Adipose tissue (tissue), 3 donors: ENCODE data around the gene ANO5. TPM values are rescaled to one million over a fixed set of nuclear protein-coding genes. Genes with fewer than 3 reads are reported as not detected.

Experiments
- H3K27ac ChIP-seq: one replicate; pipeline ENCODE4 v1.5.1; 2013; ENCODE audit warnings: low read depth, low read length
- WGBS, 3 donors: extraction: QIAGEN DNeasy Blood & Tissue Kit; methylation state at CpG; one replicate each; pipeline ENCODE4 v1.1.7; 2013; 5-methylcytosine and 5-hydroxymethylcytosine counted together
- polyA plus RNA-seq, 3 donors: library from polyadenylated mRNA; stranded (reverse); fragments of 200-250 nt; gene quantifications; one replicate each; pipeline ENCODE4 v1.2.3, GENCODE V29; 2013
- donor health status: healthy with polysubstance abuse.
- donor health status: Bipolar disorder and iron deficiency.
- donor health status: healthy.

The ANO5 gene
- under 1 TPM; under 0.01 to 0.99 (median 0.48) TPM for polyA plus RNA-seq

DNA sequence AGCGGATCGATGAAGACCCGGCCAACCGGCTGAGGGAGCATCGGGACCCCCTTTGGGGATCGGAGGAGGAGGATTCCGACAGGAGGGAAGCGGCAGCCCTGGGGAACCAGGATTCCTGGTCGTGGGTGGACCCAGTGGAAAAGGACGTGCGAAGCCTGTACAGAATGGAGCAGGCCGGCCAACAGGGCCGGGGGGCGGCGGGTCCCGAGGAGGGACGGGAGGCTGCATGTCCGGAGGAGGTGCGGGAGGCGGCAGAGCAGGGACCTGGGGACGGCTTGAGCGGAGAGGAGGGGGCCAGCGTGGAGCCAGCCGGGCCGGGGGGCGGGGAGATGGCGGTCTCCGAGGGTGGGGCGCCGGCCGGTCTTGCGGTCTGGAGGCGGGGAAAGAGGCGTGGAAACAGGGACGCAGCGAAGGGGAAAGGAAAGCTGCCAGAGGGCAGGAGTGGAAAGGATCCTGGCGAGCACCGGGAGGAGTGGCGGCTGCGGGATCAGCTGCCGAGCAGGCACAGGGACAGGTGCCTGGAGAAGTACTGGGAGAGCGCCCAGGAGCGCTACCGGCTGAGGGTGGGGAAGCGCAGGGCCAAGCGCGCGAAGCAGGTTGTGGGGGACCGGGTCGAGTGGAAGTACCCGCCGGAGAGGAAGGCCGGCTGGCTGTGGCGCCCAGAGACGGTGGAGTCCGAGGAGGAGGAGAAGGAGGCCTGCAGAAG is at the start of gene ANO5:
Gene ANO5 (plus strand): TSS at position 444 of the 706 bp plus-strand sequence. CDS start 408 bp downstream, outside the sequence.
- no peak within 1 kb of the TSS for H3K27ac ChIP-seq
- 1 to 2% (median 1%) methylated on average over 54 to 56 of the region's 56 CpGs for WGBS, 3 donors

DNA sequence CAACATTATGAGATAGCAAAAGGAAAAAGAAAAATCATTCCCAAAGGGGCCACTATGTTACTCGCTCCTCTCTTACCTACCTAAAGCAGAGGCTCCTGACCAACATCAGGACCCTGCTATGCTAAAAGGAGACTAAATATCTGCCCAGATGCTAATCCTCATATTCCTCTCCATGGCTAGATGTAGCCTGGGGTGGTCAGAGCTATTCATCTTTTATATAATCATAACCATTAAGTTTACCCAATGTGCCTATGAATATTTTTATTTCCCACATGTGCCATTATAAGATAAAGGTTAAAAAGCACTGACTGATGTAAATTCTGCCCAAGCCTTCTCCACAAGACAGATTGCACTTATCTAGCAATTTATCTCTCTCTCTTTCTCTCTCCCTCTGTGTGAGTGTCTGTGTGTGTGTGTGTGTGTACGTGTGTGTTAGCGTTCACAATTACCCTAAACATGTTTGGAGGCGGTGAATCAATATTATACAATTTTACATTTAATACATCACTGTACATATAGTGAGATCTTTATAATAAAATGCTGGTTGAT is 41.2 kb upstream of the ANO5 start:
- no peak overlapping the region for H3K27ac ChIP-seq
- 90 to 94% (median 94%) methylated on average over 4 of the region's 4 CpGs for WGBS, 3 donors

DNA sequence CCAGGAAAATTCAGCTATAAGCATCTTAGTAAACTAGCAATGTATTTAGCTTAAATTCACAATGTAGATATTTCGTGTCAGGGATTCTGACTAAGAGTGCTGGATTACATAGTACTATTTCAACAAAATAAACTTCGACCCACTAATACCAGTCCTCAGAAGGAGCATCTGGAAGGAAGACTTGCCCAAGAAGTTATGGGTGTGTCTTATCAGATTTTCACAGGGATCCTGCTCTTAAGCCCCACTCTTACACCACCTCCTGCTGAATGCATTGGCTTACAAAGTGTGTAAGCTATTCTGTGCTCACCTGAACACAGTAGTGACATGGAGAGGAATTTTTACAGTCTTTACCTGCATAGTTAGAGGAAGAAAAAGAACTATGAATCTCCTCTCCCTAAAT is 35.4 kb upstream of the ANO5 start:
- 62 to 83% (median 74%) methylated on average over 2 of the region's 2 CpGs for WGBS, 3 donors
- H3K27ac ChIP-seq, result no peak overlapping the region

DNA sequence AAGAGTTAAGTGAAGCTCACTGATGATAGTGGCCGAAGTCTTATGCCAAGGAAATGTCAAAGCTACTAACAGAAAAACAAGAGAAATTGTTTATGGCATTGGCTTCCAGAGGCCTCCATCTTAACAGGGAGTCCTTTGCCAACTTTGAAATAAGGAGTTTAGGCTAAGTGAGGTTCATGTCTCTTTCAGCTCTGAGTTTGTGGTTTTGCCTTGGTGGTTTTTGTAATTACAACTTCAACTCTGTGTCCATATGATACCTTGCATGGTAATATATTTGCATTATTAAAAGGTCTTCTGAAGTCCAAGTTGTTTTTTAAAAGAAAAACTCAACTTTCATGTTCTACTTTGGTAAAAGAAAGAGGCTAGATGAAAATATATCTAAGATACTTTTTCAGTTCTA is 31.4 kb upstream of the ANO5 start:
- 46 to 57% (median 54%) methylated on average over 1 of the region's 1 CpG for WGBS, 3 donors
- H3K27ac ChIP-seq, result no peak overlapping the region

- no peak overlapping the region for H3K27ac ChIP-seq
- WGBS, 3 donors, result 48 to 84% (median 62%) methylated on average over 3 of the region's 3 CpGs
Observed at GRCh38 chr11:22162756-22163155, 30.1 kb upstream of the ANO5 start.

DNA sequence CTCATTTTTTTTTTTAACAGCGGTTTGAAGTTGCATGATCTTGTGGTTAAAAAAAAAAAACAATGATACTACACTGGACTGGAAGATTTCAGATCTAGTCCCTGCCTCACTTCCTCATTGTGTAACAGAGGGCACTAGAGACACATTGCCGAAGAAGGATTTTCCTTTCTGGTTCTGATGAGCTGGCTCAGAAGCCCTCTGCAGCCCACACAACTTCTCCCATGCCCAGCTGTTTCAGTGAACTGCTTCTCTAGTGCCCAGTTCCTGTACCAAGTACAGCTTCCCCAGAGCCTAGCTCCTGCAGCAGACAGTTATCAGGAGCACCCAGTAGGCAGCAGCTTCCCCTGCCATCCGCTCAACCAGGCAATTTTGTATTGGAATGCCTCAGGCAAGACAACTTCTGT is 29.5 kb upstream of the ANO5 start:
- H3K27ac ChIP-seq, result no peak overlapping the region
- 36 to 62% (median 48%) methylated on average over 3 of the region's 3 CpGs for WGBS, 3 donors

DNA sequence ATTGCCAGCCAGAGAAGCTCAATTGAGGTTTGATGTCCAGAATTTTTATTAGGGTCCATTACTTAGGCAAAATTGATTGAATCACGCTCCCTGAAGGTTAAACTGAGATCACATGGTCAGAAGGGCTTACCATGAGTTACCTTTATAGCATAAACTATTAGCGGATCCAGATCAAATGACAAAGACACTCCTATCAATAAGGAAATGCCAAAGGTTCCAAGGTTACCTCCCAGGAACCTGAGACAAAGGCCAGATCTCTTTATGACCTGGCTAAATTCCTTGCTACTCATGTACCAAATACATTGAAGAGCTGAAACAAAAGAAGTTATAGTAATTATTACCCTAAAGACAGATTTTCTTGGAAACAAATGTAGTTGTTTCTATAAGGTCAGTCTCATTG is 27.8 kb upstream of the ANO5 start:
- no peak overlapping the region for H3K27ac ChIP-seq
- 67 to 83% (median 83%) methylated on average over 2 of the region's 2 CpGs for WGBS, 3 donors

- H3K27ac ChIP-seq, result no peak overlapping the region
- 71 to 74% (median 72%) methylated on average over 3 of the region's 3 CpGs for WGBS, 3 donors
Observed at GRCh38 chr11:22165759-22166513, 26.9 kb upstream of the ANO5 start.

DNA sequence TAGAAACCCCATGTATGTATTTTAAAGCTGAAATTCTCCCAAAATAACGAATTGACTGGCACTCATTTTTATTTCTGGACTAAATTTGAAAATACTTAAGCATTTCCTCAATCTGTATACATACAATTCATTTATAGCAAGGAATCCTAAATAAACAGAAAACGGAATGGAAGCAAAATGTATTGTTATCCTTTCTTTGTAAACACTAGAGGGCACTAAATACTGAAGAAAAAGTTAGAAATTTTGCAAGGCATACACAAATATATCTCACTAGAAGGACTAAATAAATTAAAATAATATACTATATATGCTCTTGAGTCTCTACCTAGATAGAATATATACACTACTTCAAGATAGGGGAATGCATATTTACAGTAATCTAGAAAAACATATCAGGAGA is 23.1 kb upstream of the ANO5 start:
- WGBS, 3 donors, result 3% methylated on average over 2 of the region's 2 CpGs
- no peak overlapping the region for H3K27ac ChIP-seq

GRCh38 chr11:22173532-22173931 is 19.4 kb upstream of the ANO5 start:
- 32 to 49% (median 34%) methylated on average over 4 of the region's 4 CpGs for WGBS, 3 donors

DNA sequence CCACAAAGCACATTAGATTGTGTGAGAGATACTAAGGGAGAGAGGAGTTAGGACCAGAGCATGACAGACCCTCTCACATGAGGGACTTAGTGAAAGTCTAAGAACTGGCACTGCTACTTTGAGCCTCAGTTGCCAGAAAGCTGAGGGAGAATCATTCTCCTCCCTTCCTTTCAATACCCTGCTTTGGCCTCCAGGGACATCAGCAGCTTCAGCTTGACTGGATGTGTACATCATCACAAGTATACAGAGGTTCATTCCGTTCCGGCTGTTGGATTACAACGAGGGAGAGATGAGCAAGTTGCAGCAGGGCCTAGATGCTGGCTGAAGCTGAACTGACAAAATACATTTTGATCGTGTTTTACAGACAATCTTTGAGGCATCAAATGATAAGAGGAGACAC is 15.7 kb upstream of the ANO5 start:
- H3K27ac ChIP-seq, result no peak overlapping the region
- WGBS, 3 donors, result 78 to 84% (median 82%) methylated on average over 4 of the region's 4 CpGs

More at GRCh38 chr11:22173532-22173931, 19.4 kb upstream of the ANO5 start:
- H3K27ac ChIP-seq, result no peak overlapping the region

DNA sequence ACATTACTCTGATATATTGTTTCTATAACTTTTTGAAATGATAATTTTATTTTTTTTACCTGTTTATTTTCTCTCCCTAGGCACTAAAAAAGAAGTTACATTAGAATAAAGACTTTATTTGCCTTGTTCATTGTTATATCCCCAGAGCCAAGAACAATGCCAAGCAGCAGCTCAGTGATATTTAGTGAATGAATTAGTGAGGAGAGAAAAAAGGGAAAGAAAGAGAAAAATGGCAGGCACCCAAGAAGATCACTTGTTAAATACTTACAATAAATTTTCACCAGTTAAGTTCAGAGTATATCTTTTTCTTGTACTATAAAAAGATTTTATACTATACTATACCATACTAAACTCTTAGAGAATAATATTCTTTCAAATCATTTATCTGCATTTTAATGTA is 13.3 kb upstream of the ANO5 start:
- no peak overlapping the region for H3K27ac ChIP-seq

GRCh38 chr11:22180131-22180530 is 12.8 kb upstream of the ANO5 start:
- 68 to 78% (median 72%) methylated on average over 3 of the region's 3 CpGs for whole genome bisulfite sequencing, 3 donors
- H3K27ac ChIP-seq, result no peak overlapping the region

GRCh38 chr11:22189660-22190059 is 3.2 kb upstream of the ANO5 start:
- 45 to 47% (median 47%) methylated on average over 2 of the region's 2 CpGs for WGBS, 3 donors
- no peak overlapping the region for H3K27ac ChIP-seq

DNA sequence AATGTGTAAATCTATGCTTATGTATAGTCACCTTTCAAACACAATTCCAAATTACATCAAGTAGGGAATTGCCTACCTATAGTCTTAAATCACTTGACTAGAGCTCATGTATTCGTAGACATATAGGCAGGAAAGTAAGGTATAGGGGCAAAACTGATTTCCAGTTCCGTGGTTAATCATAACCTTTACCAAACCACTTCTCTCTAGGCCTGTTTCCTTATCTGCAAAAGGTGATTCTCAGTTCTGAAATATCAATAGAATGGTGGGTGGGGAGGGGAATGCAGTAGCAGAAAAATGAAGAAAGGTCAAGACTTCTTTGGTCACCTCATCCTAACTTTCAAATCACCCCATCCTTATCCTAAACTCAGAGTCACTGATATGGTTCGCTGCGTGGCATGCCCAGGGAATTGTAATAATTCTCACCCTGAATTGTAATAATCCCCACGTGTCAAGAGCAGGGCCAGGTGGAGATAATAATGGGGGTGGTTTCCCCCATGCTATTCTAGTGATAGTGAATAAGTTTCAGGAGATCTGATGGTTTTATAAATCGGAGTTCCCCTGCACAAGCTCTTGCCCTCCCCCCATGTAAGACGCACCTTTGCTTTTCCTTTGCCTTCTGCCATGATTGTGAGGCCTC is 1.9 kb upstream of the ANO5 start:
- H3K27ac ChIP-seq, result no peak overlapping the region
- 81 to 90% (median 88%) methylated on average over 7 of the region's 7 CpGs for WGBS, 3 donors

- no peak overlapping the region for H3K27ac ChIP-seq
- 1 to 6% (median 3%) methylated on average over 7 of the region's 7 CpGs for WGBS, 3 donors
Observed at GRCh38 chr11:22192289-22192641, 620 bp upstream of the ANO5 start.

DNA sequence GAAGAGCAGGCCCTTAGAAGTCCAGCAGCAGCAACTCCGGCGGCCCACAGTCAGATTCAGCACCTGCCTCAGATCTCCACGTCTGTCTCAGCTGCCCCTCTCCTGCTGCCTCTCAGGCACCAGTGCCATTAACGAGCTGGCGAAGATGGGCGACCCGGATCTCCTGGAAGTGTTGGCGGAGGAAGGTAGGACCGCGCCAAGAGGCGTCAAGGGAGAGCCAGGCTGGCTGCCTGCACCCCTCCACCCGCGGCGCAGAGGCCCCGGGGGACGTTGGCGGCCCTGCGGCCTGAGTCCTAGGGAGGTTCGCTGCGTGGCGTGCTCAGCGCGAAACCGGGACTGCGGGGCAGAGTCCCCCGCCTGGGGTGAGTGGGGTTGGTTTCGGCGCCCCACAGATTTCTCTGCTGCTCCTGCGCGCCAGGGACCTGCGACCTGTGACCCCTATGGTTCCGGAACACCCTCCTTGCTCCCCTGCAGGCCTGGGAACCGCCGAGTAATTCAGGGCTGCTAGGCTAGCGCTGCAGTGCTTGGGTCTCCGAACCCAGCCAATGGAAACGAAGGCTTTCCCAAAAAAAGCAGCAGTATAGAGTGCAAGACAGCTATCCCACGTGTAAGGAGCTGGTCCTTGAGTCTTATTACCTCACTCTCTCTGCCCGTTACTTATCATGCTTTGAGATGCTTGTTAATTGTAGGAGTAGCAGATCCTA is 615 bp downstream of the ANO5 start:
- 1% methylated on average over 39 of the region's 39 CpGs for WGBS, 3 donors
- H3K27ac ChIP-seq, result no peak overlapping the region

- H3K27ac ChIP-seq, result no peak overlapping the region
- 31 to 43% (median 34%) methylated on average over 5 of the region's 5 CpGs for WGBS, 3 donors
Observed at GRCh38 chr11:22194306-22194705, 1.4 kb downstream of the ANO5 start.

GRCh38 chr11:22194907-22195306 is 2.0 kb downstream of the ANO5 start:
- H3K27ac ChIP-seq, result no peak overlapping the region
- 66 to 70% (median 66%) methylated on average over 2 of the region's 2 CpGs for WGBS, 3 donors
